Astrocyte of the spinal cord (primary cell): Measurements from ENCODE around the gene UFC1.

Experiments
- DNase-seq: peaks from one replicate; pipeline ENCODE4 v3.0.0; 2011; ENCODE audit warnings: low read depth, low spot score
- H3K4me3 ChIP-seq: 2 replicates; pipeline ENCODE4 v1.5.1; 2011; ENCODE audit warnings: low read depth, mild to moderate bottlenecking, low read length, moderate library complexity
- CTCF ChIP-seq: IDR thresholded peaks from 2 replicates; pipeline ENCODE4 v1.5.1; 2012; ENCODE audit warnings: low read depth, mild to moderate bottlenecking, low read length, inconsistent platforms
- in situ Hi-C: cut with HindIII; loops from 2 replicates; pipeline ENCODE4 v1.10.0; 2017; ENCODE audit warnings: low sequenced_read_pairs

UFC1 gene

GRCh38 chr1:161207173-161207572, 53.4 kb downstream of the UFC1 start:
- TF ChIP-seq CTCF = no peak
- DNase-seq = no peak
- in situ Hi-C loops = loop anchor here (25.0 kb wide), 1 partner anchor 155 kb away; the partner anchor contains the start of gene CFAP126
- H3K4me3 ChIP-seq = no peak overlapping the region
